ENCODE data around the gene ZBTB18. TPM values are rescaled to one million over a fixed set of nuclear protein-coding genes. Genes with fewer than 3 reads are reported as not detected.

Gene ZBTB18
- polyA plus RNA-seq, 4 donors = 10.5 to 28.9 (median 24.8) TPM

- no peak for DNase-seq (ENCODE audit: low read depth in 4 of 4, low spot score in 3 of 4)
Observed at GRCh38 chr1:244104309-244105060, 53.4 kb downstream of the ZBTB18 start.

GRCh38 chr1:244106176-244106575 is 55.1 kb downstream of the ZBTB18 start:
- DNase-seq (ENCODE audit: low read depth in 4 of 4, low spot score in 3 of 4) = no peak

Other genes with a start within 250 kb of the ZBTB18 start
- 10 to 100 TPM; 21.8 to 43.4 (median 28.6) TPM for gene AKT3, start 201.0 kb upstream of the ZBTB18 start, polyA plus RNA-seq (ENCODE audit: insufficient read length in 4 of 4)